MG63 (cell line): ENCODE data around the gene PLA2G2F. TPM values are rescaled to one million over a fixed set of nuclear protein-coding genes. Genes with fewer than 3 reads are reported as not detected.
A peak's percentile ranks its signal among the peaks of the same experiment; 100 is the strongest.

ENCODE experiments used
- DNase-seq: peaks from one replicate; pipeline ENCODE4 v3.0.0-alpha.2; 2020
- H3K27me3 ChIP-seq: fragments of 250-450 bp; sonication (Bioruptor Pico); 2 replicates; pipeline ENCODE4 v1.5.1; 2020; ENCODE audit warnings: mild to moderate bottlenecking, moderate library complexity
- H3K36me3 ChIP-seq: fragments of 250-450 bp; sonication (Bioruptor Pico); 2 replicates; pipeline ENCODE4 v1.5.1; 2020; ENCODE audit warnings: mild to moderate bottlenecking, moderate library complexity
- H3K4me3 ChIP-seq: fragments of 250-450 bp; sonication (Bioruptor Pico); 2 replicates; pipeline ENCODE4 v1.5.1; 2020; ENCODE audit warnings: mild to moderate bottlenecking, moderate library complexity
- H3K9me3 ChIP-seq: fragments of 250-450 bp; sonication (Bioruptor Pico); 2 replicates; pipeline ENCODE4 v1.5.1; 2020; ENCODE audit warnings: mild to moderate bottlenecking, moderate library complexity
- total RNA-seq: library from RNA; depleted of rRNA; stranded (reverse); fragments of >200 nt; shearing (Covaris generic); gene quantifications from 2 replicates; pipeline ENCODE4 v1.2.3, GENCODE V29; 2014; ENCODE audit warnings: low replicate concordance

PLA2G2F gene
- total RNA-seq, 1 experiment from 2014 or later: not detected

DNA sequence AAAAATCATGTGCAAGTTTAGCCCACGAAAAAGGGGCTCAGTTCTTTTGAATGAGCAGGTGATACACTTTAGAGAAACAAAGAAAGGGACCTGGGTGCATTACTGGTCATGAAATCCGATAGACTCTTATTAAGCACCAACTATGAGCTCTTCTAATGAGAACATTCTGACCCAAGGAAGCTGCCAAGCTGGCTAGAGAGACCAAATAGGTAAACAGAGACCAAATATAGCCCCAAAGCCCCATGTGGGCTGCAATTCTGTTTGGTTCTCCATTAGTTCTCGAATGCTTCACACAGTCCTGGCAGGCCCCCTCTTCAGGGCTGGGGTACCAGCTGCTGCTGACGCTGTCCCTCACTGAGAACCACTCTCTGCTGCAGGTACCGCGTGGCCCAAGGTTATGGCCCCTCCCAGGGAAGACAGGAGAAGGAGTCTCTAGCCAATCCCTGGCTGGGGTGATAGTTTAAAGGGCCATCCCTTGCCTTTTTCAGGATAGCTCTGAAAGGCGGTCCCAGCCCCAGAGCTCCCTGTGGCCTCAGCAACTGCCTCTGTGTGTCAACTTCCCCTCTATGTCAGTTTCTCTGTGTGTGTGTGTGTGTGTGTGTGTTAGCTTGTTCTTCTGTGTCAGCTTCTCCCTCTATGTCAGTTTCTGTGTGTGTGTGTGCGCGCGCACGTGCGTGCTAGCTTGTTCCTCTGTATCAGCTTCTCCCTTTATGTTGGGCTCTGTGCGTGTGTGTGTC is 39.7 kb downstream of the PLA2G2F start:
- no peaks in the 10 kb centered on the region for H3K9me3 ChIP-seq
- no peak for DNase-seq
- H3K36me3 ChIP-seq: no peaks in the 10 kb centered on the region
- H3K4me3 ChIP-seq: no peak overlapping the region
- H3K27me3 ChIP-seq: 0 out of 2 replicates have a peak, but pooled peaks cover 2% of the 10 kb centered on the region

DNA sequence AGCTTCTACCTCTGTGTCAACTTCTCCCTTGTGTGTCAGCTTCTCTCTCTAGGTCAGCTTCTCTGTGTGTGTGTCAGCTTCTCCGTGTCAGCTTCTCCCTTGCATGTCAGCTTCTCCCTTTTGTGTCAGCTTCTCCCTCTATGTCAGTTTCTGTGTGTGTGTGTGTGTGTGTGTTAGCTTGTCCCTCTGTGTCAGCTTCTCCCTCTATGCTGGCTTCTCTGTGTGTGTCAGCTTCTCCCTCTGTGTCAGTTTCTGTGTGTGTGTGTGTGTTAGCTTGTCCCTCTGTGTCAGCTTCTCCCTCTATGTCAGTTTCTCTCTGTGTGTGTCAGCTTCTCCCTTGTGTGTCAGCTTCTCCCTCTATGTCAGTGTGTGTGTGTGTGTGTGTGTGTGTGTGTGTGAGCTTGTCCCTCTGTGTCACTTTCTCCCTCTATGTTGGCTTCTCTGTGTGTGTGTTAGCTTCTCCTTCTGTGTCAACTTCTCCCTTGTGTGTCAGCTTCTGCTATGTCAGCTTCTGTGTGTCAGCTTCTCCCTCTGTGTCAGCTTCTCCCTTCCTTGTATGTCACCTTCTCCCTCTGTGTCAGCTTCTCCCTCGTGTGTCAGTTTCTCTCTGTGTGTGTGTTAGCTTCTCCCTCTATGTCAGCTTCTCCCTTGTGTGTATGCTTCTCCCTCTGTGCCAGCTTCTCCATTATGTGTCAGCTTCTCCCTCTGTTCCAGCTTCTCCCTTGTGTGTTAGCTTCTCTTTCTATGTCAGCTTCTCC is 40.4 kb downstream of the PLA2G2F start:
- no peak for DNase-seq
- no peaks in the 10 kb centered on the region for H3K36me3 ChIP-seq
- 0 out of 2 replicates have a peak, but pooled peaks cover 2% of the 10 kb centered on the region for H3K27me3 ChIP-seq
- H3K9me3 ChIP-seq: no peaks in the 10 kb centered on the region
- no peak overlapping the region for H3K4me3 ChIP-seq

DNA sequence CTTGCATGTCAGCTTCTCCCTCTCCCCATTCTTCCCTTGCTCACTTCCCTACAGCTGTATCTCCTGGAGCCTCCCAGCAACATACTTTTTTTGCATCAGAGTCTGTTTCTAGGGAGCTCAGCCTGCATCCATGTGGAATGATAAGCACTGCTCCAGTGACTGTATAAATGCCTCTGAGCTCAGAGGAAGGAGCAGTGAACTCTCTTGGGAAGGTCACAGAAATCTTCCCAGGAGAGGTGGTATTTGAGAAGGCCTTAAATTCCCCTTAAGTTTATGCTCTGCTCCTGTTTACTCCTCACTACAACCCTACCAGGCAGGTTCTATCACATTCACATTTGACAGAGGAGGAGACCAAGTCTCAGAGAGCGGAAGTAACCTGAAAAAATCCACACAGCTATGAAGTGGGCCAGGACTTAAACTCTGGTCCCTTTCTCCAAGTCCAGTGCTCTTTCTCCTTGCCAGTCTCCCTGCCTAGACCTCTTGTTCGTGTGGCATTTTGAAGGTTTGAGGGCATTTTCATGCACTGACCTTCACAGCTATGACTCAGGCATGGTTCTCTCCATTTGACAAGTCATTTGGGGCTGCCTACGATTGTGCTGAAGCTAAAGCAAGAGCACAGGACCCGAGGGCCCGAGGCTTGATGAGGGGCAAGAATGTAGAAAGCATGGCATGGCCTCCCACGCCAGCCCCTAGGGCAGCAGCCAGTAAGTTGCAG is 41.2 kb downstream of the PLA2G2F start:
- no peak overlapping the region for H3K4me3 ChIP-seq
- H3K36me3 ChIP-seq: no peaks in the 10 kb centered on the region
- 0 out of 2 replicates have a peak, but pooled peaks cover 2% of the 10 kb centered on the region for H3K27me3 ChIP-seq
- no peak for DNase-seq
- H3K9me3 ChIP-seq: no peaks in the 10 kb centered on the region

DNA sequence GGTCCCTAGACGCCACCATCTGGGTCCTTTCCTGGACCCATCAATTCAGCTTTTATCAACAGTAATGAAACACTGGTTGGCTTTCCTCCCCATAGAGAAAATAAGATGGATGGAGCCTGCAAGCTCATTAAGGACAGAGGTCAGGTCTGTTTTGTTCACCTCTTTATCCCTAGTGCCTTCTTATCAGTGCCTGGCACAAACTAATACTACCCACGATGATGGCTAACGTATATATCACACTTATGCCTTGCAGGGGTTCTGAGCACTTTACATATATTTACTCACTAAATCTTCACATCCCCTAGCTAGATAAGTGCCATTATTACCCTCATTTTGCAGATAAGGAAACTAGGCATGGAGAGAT is 41.7 kb downstream of the PLA2G2F start:
- Histone ChIP-seq H3K27me3 (0 out of 2 replicates have a peak, but pooled peaks cover 2% of the 10 kb centered on the region), H3K36me3 (no peaks in the 10 kb centered on the region), H3K9me3 (no peaks in the 10 kb centered on the region), H3K4me3 (no peak overlapping the region)
- no peak for DNase-seq

DNA sequence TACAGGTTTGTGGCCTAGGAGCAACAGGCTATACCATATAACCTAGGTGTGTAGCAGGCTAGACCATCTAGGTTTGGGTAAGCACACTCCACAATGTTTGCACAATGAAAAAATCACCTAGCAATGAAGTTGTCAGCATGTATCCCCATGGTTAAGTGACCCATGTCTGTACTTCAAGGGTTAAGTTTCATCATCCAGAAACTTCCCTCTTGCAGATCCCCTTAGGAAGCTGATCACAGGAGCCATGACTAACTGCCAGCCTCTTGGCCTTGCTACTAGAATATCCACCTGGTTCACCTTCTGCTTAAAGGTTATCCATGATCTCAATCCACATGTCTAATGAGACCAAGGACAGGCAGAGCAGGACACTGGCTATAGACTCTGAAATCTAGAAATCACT is 43.3 kb downstream of the PLA2G2F start:
- Histone ChIP-seq H3K9me3 (no peaks in the 10 kb centered on the region), H3K4me3 (no peak overlapping the region), H3K36me3 (no peaks in the 10 kb centered on the region), H3K27me3 (0 out of 2 replicates have a peak, but pooled peaks cover 2% of the 10 kb centered on the region)
- DNase-seq: no peak

DNA sequence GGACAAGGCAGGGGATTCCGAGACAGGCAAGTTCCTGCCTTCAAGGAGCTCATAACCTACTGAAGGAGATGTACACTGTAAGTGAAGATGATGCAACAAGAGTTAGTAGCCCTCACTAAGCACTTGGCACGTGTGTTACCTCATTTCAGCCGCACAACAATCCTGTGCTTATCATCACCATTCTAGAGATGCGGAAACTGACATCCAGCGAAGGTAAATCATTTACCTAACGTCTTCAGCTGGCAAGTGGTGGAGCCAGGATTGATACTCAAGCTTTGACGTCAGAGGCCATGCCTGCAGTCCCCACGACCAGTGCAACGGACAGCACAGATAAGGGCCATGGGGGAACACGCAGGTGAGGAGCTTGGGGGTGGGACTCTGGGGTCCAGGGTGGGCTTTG is 43.9 kb downstream of the PLA2G2F start:
- Histone ChIP-seq H3K27me3 (no peaks in the 10 kb centered on the region), H3K4me3 (no peak overlapping the region), H3K36me3 (no peaks in the 10 kb centered on the region), H3K9me3 (no peaks in the 10 kb centered on the region)
- no peak for DNase-seq

DNA sequence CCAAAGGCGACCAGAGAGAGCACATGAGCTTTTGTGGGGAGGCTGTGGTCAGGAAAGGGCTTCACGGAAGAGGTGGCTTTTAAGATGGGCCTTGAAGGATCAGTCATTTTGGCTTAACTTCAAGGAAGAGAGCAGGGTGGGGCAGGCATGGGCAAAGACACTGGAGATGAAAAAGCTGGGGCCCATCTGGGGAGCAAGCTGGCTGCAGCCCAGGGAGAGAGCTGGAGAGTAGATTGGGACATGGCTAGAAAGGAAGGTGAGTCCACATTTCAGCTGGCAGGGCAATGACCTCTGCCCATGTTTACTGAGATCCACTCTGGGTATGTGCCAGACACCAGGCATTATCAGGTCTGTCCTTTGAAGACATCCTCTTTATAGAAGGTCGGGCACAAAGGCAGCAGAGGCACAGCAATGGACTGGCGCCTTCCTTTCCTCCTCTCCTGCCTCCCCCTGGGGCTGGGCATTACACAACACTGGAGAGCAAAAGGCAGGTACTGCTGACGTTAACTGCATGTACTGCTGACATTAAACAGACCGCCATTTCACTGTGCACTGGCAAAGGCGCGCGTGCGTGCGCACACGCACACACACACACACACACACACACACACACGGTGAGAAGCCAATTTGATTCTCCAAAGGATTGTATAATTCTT is 44.6 kb downstream of the PLA2G2F start:
- H3K4me3 ChIP-seq: no peak overlapping the region
- H3K36me3 ChIP-seq: no peaks in the 10 kb centered on the region
- H3K9me3 ChIP-seq: no peaks in the 10 kb centered on the region
- DNase-seq: no peak
- no peaks in the 10 kb centered on the region for H3K27me3 ChIP-seq

DNA sequence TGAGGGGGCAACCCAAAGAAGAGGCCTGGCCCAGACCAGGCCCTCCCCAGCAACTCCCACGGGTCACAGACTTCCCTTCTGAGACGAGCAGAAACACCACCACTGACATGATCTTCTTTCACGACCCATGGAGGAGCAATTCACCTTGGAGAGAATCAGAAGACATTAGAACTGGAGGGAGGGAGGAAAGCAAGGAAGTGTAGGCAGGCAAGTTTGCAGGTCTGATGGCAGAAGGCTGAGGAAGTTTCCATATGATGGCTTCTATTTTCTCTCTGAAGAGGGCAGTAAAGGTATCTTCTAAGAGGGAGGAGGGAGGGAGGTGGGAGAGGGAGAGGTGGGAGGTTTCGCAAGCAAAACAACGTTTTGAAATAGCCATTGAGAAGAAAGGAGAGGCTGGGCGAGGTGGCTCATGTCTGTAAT is 45.4 kb downstream of the PLA2G2F start:
- H3K9me3 ChIP-seq: no peaks in the 10 kb centered on the region
- no peak for DNase-seq
- H3K4me3 ChIP-seq: no peak overlapping the region
- no peaks in the 10 kb centered on the region for H3K27me3 ChIP-seq
- no peaks in the 10 kb centered on the region for H3K36me3 ChIP-seq

DNA sequence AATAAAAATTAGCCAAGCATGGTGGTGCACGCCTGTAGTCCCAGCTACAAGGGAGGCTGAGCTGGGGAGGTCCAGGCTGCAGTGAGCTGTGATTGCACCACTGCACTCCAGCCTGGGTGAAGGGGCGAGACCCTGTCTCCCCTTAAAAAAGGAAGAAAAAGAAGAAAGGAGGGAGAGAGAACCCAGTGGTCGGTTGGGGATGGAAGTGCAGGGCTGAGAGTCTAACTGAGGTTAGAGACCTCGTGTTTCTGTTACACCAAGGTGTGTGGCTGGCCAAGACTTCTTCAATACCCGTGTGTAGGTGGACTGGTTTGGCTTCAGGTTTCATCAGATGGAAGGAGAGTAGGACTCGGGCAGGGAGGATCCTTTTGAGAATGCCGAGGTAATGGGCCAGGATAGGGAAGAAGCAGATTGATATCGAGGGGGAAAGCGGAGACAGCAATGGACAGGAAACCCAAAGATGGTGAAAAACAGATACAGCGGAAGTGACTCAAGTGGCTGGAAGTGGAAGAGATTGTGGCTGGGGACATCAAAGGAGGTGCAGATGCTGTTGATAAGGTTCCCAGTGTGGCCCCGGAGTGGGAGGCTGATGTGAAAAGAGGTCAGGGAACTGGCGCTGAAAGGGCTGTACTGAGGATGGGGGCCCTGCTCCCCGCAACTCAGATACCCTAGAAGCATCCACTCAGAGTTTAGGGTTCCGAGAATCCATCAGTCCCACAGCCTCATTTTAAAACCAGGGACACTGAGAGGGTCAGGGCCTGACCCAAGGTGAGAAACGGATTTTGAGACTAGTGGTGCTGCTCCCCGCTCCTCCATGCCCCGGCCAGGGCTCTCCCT is 46.1 kb downstream of the PLA2G2F start:
- no peak for DNase-seq
- Histone ChIP-seq H3K36me3 (no peaks in the 10 kb centered on the region), H3K27me3 (no peaks in the 10 kb centered on the region), H3K4me3 (no peak overlapping the region), H3K9me3 (no peaks in the 10 kb centered on the region)

DNA sequence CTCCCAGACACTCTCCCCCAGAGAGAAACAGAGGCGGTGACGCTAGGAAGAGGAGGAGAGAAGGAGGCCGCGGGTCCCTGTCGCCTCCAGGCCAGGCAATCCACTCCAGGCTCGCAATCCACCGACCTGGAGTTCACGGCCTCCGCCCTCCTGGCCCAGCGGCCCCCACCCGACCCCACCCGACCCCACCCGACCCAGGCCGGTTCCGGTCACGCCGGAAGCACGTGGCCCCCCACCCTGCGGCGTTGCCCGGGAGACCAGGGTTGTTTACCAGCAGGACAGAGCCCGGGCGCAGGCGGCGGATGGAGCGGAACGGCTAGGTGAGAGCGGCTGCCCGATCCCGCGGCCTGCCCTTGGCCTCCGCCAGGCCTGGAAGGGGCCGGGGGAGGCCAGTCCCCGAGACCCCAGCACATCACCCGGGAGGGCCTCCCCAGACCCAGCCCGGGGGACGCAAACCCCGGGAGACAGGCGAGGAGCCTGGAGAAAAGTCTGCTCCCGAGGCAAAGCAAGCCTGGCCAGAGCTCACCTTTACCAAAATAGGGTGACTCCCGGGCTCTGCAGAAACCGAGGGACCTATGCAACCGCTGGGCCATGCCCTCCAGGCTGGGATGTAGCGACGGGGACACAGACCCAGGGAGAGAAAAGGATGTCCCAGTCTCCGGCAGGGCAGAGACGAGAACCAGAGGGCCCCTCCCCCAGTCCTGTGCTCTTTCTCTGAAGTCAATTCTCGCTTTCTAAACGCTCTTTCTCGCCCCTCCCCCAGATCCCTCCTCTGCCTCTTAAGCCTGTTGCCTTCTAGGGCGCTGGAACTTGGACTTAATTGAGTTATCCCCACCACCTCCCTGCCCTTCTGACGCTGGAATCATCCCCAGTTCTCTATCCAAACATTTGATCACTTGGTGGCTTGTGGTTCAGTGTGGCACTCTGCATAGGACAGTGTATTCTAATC is 47.0 kb downstream of the PLA2G2F start, which contains the start of the genes PLA2G2C and UBXN10:
PLA2G2C (minus strand) TSS at position 685 of the 949 bp plus-strand sequence. CDS start 9,155 bp downstream, outside the sequence.
UBXN10 (plus strand) TSS at position 263 of the 949 bp plus-strand sequence. CDS start 4,466 bp downstream, outside the sequence.
- no peak for DNase-seq
- H3K36me3 ChIP-seq: no peaks in the 10 kb centered on the region
- H3K27me3 ChIP-seq: no peaks in the 10 kb centered on the region
- H3K9me3 ChIP-seq: no peaks in the 10 kb centered on the region
- no peak within 1 kb of the TSS for H3K4me3 ChIP-seq

DNA sequence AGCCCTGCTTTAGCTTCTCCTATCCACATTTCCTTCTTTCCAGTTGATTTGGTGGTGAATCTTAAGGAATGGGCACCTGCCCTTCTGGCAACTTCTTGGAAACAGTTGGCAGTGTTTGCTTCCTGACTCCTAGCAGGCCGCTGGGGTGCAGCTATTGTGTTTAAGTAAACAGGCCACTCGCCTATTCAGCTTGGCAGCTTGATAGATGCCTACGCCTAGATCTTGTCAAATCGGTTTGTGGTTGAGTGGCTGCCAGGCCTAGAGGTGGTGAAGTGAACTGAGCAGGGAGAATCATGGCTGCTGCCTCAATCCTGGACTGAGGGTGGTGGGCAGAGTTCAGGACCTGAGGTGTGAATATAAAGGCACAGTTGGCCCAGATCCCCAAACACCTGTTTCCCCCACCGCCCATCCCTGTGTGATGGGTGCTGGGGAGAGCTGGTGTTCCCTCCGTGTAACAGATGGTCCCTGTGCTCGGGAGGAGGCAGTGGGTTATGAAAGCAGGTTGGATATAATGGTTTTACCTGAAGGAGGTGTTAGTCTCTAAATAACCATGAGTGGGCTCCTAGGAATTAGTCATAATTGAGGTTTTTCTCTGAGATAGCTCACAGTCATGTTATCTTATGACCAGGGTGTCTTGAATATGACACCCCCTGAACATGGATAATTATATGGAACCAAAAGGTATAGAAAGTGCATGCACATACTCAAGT is 48.1 kb downstream of the PLA2G2F start:
- no peaks in the 10 kb centered on the region for H3K36me3 ChIP-seq
- H3K27me3 ChIP-seq: 0 out of 2 replicates have a peak, but pooled peaks cover under 1% of the 10 kb centered on the region
- peak; percentile 57 for DNase-seq
- no peaks in the 10 kb centered on the region for H3K9me3 ChIP-seq
- no peak overlapping the region for H3K4me3 ChIP-seq

DNA sequence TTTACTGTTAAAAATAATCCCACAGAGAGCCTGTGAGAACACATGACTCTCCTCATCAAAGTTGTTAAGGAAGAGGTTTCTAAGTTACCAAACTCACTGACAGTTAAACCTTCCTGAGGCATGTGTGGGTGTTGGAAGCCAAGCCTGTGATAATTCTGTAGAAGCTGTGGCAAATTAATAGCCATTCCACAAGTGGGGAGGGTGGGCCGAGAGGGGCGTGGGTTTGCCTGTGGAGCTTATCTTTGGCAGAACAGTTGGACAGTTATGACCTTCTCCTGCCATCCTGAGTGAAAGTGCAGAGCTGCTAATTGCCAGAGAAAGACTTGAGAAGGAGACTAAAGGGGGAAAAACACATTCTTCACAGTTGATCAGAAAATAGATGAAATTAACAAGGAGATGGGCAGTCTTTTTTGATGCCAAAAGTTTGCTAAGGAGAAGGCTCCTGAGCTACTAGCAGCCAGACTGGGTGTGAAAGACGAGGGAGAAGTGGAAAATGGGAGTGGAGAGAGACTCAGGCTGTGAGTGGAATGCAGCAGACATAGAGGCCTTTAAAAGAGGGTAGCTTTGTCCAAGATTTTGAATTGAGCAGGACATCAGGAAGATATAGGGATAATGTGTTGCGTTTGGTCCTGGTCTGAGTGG is 48.8 kb downstream of the PLA2G2F start:
- 0 out of 2 replicates have a peak, but pooled peaks cover 3% of the 10 kb centered on the region for H3K27me3 ChIP-seq
- no peak for DNase-seq
- no peaks in the 10 kb centered on the region for H3K36me3 ChIP-seq
- no peak overlapping the region for H3K4me3 ChIP-seq
- no peaks in the 10 kb centered on the region for H3K9me3 ChIP-seq

DNA sequence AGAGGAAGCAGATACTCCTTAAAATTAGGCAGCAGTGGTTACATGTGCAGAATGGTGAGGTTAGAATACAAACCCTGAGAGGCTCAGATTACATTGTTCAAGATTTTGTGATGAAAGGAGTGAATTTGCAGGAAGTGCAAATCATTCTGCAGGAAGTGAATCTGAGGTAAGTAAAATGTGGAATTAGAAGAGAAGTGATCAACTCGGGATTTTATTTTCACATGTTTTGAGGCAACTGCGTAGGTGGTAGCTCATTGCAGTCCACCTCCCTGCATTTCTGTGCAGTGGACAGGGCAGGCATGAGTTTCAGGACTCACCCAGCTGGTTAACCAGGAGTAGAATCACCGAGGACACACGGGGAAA is 49.3 kb downstream of the PLA2G2F start:
- H3K4me3 ChIP-seq: no peak overlapping the region
- no peak for DNase-seq
- no peaks in the 10 kb centered on the region for H3K9me3 ChIP-seq
- H3K36me3 ChIP-seq: no peaks in the 10 kb centered on the region
- 0 out of 2 replicates have a peak, but pooled peaks cover 3% of the 10 kb centered on the region for H3K27me3 ChIP-seq

DNA sequence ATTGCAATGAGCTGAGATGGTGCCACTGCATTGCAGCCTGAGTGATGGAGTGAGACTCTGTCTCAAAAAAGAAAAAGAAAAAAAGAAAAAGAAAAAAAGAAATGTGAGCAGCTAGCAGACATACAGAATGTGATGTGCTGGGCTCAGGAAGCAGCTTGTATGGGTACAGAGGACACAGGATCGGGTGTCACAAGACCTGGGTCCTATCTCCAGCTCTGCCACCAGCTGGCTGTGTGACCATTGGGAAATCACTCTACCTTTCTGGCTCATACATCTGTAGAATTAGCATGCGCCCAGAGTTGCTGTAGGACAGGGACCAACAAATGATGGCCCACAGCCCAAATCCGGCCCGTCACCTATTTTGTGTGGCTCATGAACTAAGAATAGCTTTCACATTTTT is 50.5 kb downstream of the PLA2G2F start:
- no peaks in the 10 kb centered on the region for H3K36me3 ChIP-seq
- 0 out of 2 replicates have a peak, but pooled peaks cover 3% of the 10 kb centered on the region for H3K27me3 ChIP-seq
- no peak overlapping the region for H3K4me3 ChIP-seq
- DNase-seq: no peak
- no peaks in the 10 kb centered on the region for H3K9me3 ChIP-seq
